ENCODE measurements around the gene PPP6R3. TPM values are rescaled to one million over a fixed set of nuclear protein-coding genes. Genes with fewer than 3 reads are reported as not detected.

PPP6R3 gene
- total RNA-seq, 4 donors from 2014 or later, result 90.7 to 253 (median 164) TPM

- H3K4me3 ChIP-seq, result no peak overlapping the region
- no peak overlapping the region for H3K27ac ChIP-seq
- no peak for DNase-seq
- H3K27me3 ChIP-seq, result no peaks in the 10 kb centered on the region
- intact Hi-C loops (cut with DNase I; ENCODE audit: low total_unique reads), result no loop called here
- TF ChIP-seq POLR2A (IDR thresholded peaks at IDR 0.05) (no peak), CTCF (IDR thresholded peaks at IDR 0.05) (no peak)
- H3K4me1 ChIP-seq, result no peaks in the 10 kb centered on the region
- H3K36me3 ChIP-seq, result no peaks in the 10 kb centered on the region
- no peaks in the 10 kb centered on the region for H3K9me3 ChIP-seq
Measured at GRCh38 chr11:68424101-68424632, 36.4 kb upstream of the PPP6R3 start.

GRCh38 chr11:68424981-68425865 lies 35.3 kb upstream of the PPP6R3 start:
- TF ChIP-seq CTCF (IDR thresholded peaks at IDR 0.05) (no peak), POLR2A (IDR thresholded peaks at IDR 0.05) (no peak)
- peaks cover 0 to 5% of the 10 kb centered on the region in 2 donors for H3K9me3 ChIP-seq
- H3K27ac ChIP-seq, result no peak overlapping the region
- DNase-seq, result no peak
- no peak overlapping the region for H3K4me3 ChIP-seq
- H3K27me3 ChIP-seq, result no peaks in the 10 kb centered on the region
- no peaks in the 10 kb centered on the region for H3K4me1 ChIP-seq
- H3K36me3 ChIP-seq, result no peaks in the 10 kb centered on the region
- intact Hi-C loops (cut with DNase I; ENCODE audit: low total_unique reads), result no loop called here

GRCh38 chr11:68425866-68426380 lies 34.6 kb upstream of the PPP6R3 start:
- no peak for DNase-seq
- H3K36me3 ChIP-seq, result no peaks in the 10 kb centered on the region
- intact Hi-C loops (cut with DNase I; ENCODE audit: low total_unique reads), result no loop called here

GRCh38 chr11:68429661-68430060 lies 30.9 kb upstream of the PPP6R3 start:
- no peaks in the 10 kb centered on the region for H3K4me1 ChIP-seq
- TF ChIP-seq POLR2A (IDR thresholded peaks at IDR 0.05) (no peak), CTCF (IDR thresholded peaks at IDR 0.05) (no peak)
- intact Hi-C loops (cut with DNase I; ENCODE audit: low total_unique reads), result no loop called here
- peaks cover 0 to 5% of the 10 kb centered on the region in 2 donors for H3K9me3 ChIP-seq
- H3K27me3 ChIP-seq, result no peaks in the 10 kb centered on the region
- H3K36me3 ChIP-seq, result no peaks in the 10 kb centered on the region
- DNase-seq, result no peak
- H3K27ac ChIP-seq, result no peak overlapping the region
- H3K4me3 ChIP-seq, result no peak overlapping the region

More at GRCh38 chr11:68425866-68426380, 34.6 kb upstream of the PPP6R3 start:
- Histone ChIP-seq H3K9me3 (peaks cover 0 to 5% of the 10 kb centered on the region in 2 donors), H3K27me3 (no peaks in the 10 kb centered on the region), H3K4me1 (no peaks in the 10 kb centered on the region), H3K4me3 (no peak overlapping the region), H3K27ac (no peak overlapping the region)
- TF ChIP-seq CTCF (IDR thresholded peaks at IDR 0.05) (no peak), POLR2A (IDR thresholded peaks at IDR 0.05) (no peak)

GRCh38 chr11:68430384-68430783 lies 30.2 kb upstream of the PPP6R3 start:
- peaks cover 0 to 5% of the 10 kb centered on the region in 2 donors for H3K9me3 ChIP-seq
- H3K4me3 ChIP-seq, result no peak overlapping the region
- no peak for TF ChIP-seq POLR2A (IDR thresholded peaks at IDR 0.05)
- TF ChIP-seq CTCF (IDR thresholded peaks at IDR 0.05), result no peak
- no peak overlapping the region for H3K27ac ChIP-seq
- no peaks in the 10 kb centered on the region for H3K36me3 ChIP-seq
- H3K27me3 ChIP-seq, result no peaks in the 10 kb centered on the region
- H3K4me1 ChIP-seq, result no peaks in the 10 kb centered on the region
- intact Hi-C loops (cut with DNase I; ENCODE audit: low total_unique reads), result no loop called here
- DNase-seq, result no peak

Measured in uterus (tissue), 4 donors.